SW 1271 (cell line): ENCODE results near the gene ZNF652.
"Not testable (repeated sequence)": the region's sequence is repeated elsewhere in the genome, so short reads cannot be mapped to it uniquely, and the experiment has no call there.

Experiments used
- DNase-seq, 2 experiments: peaks; one replicate each; lab custom pipeline; 2025; lab: John Stamatoyannopoulos, UW

ZNF652 gene

DNA sequence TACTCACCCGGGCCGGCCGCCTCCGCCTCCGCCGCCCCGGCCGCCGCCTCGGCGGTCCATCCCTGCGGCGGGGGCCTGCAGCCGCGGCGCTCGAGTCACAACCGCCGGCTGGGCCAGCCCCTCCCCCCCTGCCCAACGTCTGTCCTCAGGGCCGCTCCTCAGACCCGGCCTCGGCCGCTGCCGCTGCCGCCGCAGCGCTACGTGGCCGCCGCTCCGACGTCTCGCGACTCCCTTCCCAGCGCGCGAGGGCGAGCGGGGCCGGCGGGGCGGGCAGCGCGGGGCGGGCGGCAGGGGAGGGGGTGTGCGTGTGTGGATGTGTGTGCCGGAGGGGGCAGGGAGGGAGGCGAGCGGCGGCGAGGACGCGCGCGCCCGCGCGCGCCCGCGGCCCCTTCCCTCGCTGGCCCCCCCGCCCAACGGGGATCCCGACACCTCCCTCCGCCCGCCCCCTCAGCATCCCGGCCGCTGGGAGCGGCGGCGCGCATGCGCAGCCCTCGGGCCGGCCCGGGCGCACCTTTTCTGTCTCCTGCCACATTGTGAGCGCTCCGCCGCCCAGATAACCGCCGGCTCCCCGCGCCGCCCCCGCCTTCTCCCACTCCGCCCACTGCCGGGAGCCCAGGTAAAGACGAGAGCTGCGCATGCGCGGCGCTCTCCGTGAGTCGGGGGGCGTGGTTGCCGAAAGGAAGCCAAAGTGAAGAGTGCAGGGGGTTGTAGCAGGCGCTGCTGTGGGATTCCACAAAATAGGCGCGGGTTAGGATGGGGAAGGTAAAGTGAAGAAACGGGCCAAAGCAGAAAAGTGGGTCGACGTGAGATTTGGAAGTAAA lies at the start of gene ZNF652:
Gene ZNF652 (minus strand): TSS at position 349 of the 821 bp plus-strand sequence. CDS start 44,525 bp downstream, outside the sequence.
- peak; percentile 79 to 82 for DNase-seq

DNA sequence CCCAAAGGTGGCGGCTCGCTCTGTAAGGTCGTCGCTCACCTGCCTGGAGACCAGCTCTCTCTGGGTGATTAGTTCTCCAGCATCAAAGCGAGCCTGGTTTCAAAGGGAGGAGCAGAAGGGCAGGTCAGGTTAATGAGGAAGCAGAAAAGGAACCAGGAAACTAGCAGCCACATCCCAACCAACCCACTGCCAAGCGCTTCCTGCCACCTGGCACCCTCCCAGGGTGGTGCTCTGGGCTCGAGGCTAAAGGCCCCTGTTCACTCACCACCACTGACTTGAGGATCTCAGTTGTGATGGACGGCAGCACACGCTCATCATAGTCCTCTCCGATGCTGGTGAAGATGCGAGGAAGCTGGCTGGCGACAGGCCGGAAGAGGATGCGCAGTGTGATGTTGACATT lies 47.0 kb upstream of the ZNF652 start:
- no peak for DNase-seq

DNA sequence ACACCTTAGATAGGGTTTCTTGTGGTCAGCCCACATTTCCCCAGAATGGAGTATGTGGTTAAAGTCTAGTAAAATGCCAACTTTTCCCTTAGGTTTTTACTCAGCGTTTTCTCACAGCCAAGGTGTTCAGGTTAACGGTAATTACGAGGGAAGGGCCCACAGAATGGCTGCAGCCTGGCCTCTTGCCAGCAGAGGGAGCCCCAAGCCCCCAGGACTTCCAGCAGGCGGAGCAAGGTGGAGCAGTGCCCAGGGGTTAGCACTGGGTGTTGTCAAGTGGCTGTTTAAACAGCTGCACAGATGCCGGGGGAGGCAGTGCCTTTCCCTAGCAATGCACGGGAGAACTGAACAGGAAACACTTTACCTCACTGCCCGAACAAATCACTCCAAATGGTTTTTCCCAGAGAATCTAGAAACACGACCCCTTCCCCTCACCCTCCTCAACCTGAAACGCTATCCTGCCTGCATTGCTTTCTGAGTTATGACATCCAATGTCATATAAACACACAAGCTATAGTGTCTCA lies 46.0 kb upstream of the ZNF652 start:
- peak; percentile 39 to 52 for DNase-seq

DNA sequence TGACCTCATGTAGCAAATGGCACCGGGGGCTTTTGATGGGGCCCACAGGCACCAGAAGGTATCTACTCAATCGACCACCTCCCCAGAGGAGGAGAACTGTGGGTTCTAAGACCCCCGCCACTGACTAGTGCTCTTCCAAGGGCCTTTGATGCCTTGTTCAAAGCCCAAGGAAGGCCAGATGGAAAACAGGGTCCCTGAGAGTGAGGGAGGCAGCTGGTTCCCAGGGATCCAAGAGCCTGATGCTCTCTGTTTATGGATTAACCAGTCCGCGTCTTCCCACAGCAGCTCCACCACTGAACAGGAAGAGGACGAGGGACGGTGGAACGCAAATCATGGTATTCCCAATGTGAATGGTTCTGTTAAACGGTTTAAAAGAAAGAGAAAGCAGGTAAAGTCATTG lies 45.0 kb upstream of the ZNF652 start:
- DNase-seq, result no peak

GRCh38 chr17:49406421-49407061 lies 44.5 kb upstream of the ZNF652 start:
- no peak for DNase-seq

- no peak for DNase-seq
Observed at GRCh38 chr17:49404906-49405305, 42.9 kb upstream of the ZNF652 start.

GRCh38 chr17:49404361-49404760 lies 42.3 kb upstream of the ZNF652 start:
- DNase-seq, result no peak

GRCh38 chr17:49403514-49404289 lies 41.7 kb upstream of the ZNF652 start:
- DNase-seq, result no peak

- no peak for DNase-seq
Observed at GRCh38 chr17:49402706-49403105, 40.7 kb upstream of the ZNF652 start.

DNA sequence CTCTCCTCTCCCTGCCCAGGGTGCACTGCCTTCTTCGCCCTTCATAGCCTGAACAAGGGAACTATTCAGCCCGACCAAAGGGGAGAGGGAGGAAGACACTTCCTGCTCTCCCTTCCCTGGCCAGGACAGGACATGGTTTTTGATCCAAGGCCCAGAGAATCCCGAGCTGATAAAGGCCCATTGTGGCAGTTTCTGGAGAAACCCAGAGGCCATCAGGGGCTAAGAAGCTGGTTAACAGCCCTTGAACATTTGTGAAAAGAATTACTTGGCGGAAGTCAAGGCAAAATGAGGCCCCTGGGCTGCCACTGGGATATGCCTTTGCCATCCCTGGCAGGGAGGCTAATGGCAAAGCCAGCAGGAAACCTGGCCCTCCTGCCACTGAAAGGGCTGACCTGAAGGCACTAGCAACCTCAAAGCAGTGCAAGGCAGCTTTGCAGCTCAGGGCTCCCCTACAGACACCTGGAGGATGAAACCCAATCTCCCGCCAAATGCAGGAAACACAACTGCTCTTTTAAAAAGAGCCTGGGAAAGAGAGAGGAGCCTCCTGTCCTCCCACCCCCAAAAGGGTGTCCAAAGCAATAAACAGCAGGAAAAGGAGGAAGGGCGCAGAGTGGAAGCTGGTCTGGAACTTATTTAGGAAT lies 40.0 kb upstream of the ZNF652 start:
- DNase-seq, result no peak

GRCh38 chr17:49399995-49400394 lies 37.9 kb upstream of the ZNF652 start:
- DNase-seq, result no peak

GRCh38 chr17:49397586-49397985 lies 35.5 kb upstream of the ZNF652 start:
- DNase-seq, result no peak

DNA sequence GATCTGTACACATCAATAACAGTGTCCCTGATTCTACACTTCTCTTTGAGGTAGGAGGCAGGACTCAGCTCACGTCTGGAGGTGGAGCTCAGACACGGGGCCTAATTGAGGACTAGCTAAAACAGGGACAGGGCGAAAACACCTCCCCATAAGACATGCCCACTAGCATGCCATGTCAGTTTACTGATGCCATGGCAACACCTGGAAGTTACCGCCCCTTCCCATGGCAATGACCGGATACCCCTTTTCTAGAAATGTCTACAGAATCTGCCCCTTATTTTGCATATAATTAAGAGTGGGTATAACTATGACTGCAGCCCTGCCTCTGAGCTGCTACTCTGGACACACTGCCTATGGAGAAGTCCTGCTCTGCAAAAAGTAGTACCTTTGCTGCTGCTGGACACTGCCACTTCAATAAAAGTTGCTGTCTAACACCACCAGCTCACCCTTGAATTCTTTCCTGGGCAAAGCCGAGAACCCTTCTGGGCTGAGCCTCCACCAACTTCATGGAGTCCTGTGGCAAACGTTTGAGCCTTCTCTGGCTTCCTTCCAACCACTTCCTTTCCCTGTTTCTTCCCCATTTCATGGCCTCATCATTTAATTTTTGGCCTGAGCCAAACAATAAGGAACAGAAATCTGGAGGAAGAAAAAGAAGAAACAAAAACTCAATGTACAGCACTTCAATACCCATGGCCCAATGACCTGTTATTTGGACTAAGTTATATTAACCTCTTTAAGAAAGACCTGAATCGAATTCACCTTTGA lies 31.6 kb upstream of the ZNF652 start:
- no peak for DNase-seq

GRCh38 chr17:49390548-49391324 lies 28.7 kb upstream of the ZNF652 start:
- no peak for DNase-seq

GRCh38 chr17:49389514-49390347 lies 27.7 kb upstream of the ZNF652 start:
- not testable (repeated sequence) for DNase-seq

DNA sequence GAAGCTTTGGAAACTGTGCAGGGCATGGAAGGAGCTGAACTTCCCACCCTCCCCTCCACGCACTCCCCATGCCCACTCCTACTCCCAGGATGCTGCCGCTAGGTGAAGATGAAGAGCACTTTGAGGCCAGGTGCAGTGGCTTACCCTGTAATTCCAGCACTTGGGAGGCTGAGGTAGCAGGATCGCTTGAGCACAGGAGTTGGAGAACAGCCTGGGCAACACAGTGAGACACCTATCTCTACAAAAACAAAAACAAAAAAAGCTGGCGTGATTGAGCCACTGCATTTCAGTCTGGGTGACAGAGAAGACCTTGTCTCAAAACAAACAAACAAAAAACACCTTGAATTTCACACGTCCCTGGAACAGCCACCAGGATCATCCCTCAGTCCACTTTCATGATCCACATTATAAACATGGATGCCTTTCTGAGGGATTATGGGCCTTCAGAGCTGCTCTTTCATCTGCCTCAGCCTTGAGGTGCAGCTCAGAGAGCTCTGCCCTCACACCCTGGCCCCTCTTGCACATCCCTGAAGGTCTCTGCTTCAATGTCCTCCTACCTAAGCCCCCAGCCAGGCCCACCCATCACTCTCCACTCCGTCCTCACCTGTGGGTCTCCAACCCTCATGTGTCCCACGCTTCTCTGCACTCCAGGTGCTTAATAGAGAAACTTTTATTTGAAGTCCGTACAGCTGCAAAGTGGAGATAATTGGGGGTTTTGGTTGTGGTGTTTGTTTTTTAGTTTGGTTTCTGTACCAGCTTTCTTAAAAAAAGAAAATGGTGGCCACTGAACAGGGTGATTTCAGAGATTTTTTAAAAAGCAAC lies 26.9 kb upstream of the ZNF652 start:
- DNase-seq, result no peak

- no peak for DNase-seq
Observed at GRCh38 chr17:49388290-49388640, 26.2 kb upstream of the ZNF652 start.

DNA sequence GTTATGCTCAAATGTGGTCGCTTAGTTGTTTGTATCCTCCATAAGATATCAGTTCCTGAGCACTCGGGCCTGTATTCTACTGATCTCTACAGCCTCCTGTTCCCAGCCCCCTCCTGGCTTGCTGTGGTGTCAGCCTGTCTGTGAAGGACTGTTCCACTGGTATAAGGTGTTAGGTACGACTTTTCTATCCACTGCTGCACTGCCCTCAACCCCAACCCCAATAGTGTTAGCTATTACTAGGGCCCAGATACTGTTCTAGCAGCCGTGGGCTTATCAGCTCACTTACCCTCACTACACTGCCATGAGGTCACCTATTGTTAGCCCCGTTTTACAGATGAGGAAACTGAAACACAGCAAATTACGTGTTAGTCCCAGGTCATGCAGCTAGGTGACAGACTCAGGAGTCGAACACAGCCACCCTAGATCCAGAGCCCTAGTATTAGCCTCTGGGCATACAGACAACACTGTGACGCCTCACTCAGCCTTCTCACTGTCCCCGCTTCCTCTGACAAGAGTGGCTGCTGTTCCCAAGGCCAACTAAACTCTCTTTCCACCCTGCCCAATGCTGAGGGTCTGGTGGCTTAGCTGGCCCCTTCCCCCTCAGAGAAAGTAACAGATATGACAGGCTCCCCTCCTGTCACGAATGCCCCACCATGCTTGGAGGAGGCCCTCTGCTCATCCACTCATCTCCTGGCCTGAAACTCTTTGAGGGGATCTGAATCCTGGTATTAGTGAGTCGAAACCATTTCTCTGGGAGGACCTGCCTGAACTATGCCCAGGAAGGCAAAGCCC lies 25.6 kb upstream of the ZNF652 start:
- no peak for DNase-seq
